Smooth muscle cell (in vitro differentiated cells): ENCODE results near the gene PIP5K1B. TPM values are rescaled to one million over a fixed set of nuclear protein-coding genes. Genes with fewer than 3 reads are reported as not detected.

ENCODE experiments used
- DNase-seq: peaks from one replicate; lab custom pipeline; 2025; ENCODE audit not compliant: unreplicated experiment; lab: John Stamatoyannopoulos, UW
- H2AFZ ChIP-seq: fragments of 200-600 bp; sonication (generic); 2 replicates; pipeline ENCODE4 v1.6.0; 2016; ENCODE audit warnings: antibody characterized with exemption, low read depth, mild to moderate bottlenecking
- H3F3A ChIP-seq: fragments of 200-600 bp; sonication (generic); 2 replicates; pipeline ENCODE4 v1.6.0; 2017; ENCODE audit warnings: antibody characterized with exemption, low read depth
- H3K27ac ChIP-seq: fragments of 200-600 bp; sonication (generic); 2 replicates; pipeline ENCODE4 v1.5.1; 2016; ENCODE audit warnings: low read depth, mild to moderate bottlenecking
- H3K27me3 ChIP-seq: fragments of 200-600 bp; sonication (generic); 2 replicates; pipeline ENCODE4 v1.6.1; 2016; ENCODE audit warnings: low read depth, mild to moderate bottlenecking
- H3K36me3 ChIP-seq: fragments of 200-600 bp; sonication (generic); 2 replicates; pipeline ENCODE4 v1.5.1; 2016; ENCODE audit warnings: low read depth
- H3K4me1 ChIP-seq: fragments of 200-600 bp; sonication (generic); 2 replicates; pipeline ENCODE4 v1.5.1; 2016; ENCODE audit warnings: low read depth
- H3K4me2 ChIP-seq: fragments of 200-600 bp; sonication (generic); 2 replicates; pipeline ENCODE4 v1.6.0; 2016; ENCODE audit warnings: mild to moderate bottlenecking
- H3K4me3 ChIP-seq: fragments of 200-600 bp; sonication (generic); 2 replicates; pipeline ENCODE4 v1.5.1; 2016; ENCODE audit warnings: mild to moderate bottlenecking
- H3K79me2 ChIP-seq: fragments of 200-600 bp; sonication (generic); 2 replicates; pipeline ENCODE4 v1.6.0; 2016; ENCODE audit warnings: low read depth, mild to moderate bottlenecking
- H3K9ac ChIP-seq: fragments of 200-600 bp; sonication (generic); 2 replicates; pipeline ENCODE4 v1.6.0; 2016; ENCODE audit warnings: low read depth
- H3K9me3 ChIP-seq: fragments of 200-600 bp; sonication (generic); replicated peaks from 2 replicates; pipeline ENCODE4 v1.5.1; 2016; ENCODE audit warnings: low read depth
- H4K20me1 ChIP-seq: fragments of 200-600 bp; sonication (generic); 2 replicates; pipeline ENCODE4 v1.6.0; 2016; ENCODE audit warnings: low read depth
- WGBS: methylation state at CpG from one replicate; pipeline ENCODE4 v1.1.7; 2016; ENCODE audit warnings: low lambda C conversion rate; 5-methylcytosine and 5-hydroxymethylcytosine counted together
- polyA plus RNA-seq: library from polyadenylated mRNA; unstranded; fragments of >200 nt; fragmentation: Nextera tagmentation; extraction: Ambion mirVana; gene quantifications from 2 replicates; pipeline ENCODE4 v1.2.1, GENCODE V29; 2016
- total RNA-seq: library from RNA; depleted of rRNA; stranded (reverse); fragments of >200 nt; gene quantifications from 2 replicates; pipeline ENCODE4 v1.2.3, GENCODE V29; 2014
- TF ChIP-seq, protein P1 (sequence below): fragments of 200-600 bp; sonication (generic); IDR thresholded peaks from 2 replicates; pipeline ENCODE4 v1.5.1; 2017; ENCODE audit warnings: borderline replicate concordance, mild to moderate bottlenecking, antibody characterized with exemption; ENCODE audit not compliant: insufficient read depth, poor library complexity, severe bottlenecking

PIP5K1B gene
- total and polyA plus RNA-seq, 2 experiments from 2014 or later: not detected

DNA sequence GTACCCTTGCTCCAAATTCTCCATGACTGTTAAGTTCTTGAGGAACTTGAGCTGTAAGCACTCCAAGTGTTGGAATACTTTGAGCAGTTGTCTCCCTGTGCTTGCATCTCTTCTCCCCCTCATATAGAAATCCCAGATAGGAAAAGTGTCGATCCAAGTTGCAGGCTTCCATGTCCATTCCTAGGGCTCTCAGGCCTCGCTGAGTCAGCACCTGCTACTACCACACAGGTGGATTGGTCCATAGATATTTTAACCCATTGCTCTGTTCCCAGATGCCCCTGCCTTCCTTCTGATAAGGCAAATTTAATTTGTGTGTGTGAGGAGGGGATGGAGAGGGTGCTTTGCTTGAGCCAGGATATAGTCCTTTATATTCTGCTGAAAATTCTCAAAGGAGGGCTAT, 95.8 kb downstream of the PIP5K1B start:
- Histone ChIP-seq H3K9ac (no peak overlapping the region), H3K36me3 (no peaks in the 10 kb centered on the region), H3K27me3 (no peaks in the 10 kb centered on the region), H2AFZ (no peak overlapping the region), H3F3A (no peaks in the 10 kb centered on the region), H3K27ac (no peak overlapping the region), H3K79me2 (no peaks in the 10 kb centered on the region), H3K4me2 (no peak overlapping the region), H3K4me3 (no peak overlapping the region), H4K20me1 (no peaks in the 10 kb centered on the region), H3K4me1 (no peaks in the 10 kb centered on the region), H3K9me3 (no peaks in the 10 kb centered on the region)
- TF ChIP-seq, protein P1, sequence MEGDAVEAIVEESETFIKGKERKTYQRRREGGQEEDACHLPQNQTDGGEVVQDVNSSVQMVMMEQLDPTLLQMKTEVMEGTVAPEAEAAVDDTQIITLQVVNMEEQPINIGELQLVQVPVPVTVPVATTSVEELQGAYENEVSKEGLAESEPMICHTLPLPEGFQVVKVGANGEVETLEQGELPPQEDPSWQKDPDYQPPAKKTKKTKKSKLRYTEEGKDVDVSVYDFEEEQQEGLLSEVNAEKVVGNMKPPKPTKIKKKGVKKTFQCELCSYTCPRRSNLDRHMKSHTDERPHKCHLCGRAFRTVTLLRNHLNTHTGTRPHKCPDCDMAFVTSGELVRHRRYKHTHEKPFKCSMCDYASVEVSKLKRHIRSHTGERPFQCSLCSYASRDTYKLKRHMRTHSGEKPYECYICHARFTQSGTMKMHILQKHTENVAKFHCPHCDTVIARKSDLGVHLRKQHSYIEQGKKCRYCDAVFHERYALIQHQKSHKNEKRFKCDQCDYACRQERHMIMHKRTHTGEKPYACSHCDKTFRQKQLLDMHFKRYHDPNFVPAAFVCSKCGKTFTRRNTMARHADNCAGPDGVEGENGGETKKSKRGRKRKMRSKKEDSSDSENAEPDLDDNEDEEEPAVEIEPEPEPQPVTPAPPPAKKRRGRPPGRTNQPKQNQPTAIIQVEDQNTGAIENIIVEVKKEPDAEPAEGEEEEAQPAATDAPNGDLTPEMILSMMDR: no peak
- 66% methylated on average over 2 of the region's 2 CpGs for WGBS
- no peak for DNase-seq

DNA sequence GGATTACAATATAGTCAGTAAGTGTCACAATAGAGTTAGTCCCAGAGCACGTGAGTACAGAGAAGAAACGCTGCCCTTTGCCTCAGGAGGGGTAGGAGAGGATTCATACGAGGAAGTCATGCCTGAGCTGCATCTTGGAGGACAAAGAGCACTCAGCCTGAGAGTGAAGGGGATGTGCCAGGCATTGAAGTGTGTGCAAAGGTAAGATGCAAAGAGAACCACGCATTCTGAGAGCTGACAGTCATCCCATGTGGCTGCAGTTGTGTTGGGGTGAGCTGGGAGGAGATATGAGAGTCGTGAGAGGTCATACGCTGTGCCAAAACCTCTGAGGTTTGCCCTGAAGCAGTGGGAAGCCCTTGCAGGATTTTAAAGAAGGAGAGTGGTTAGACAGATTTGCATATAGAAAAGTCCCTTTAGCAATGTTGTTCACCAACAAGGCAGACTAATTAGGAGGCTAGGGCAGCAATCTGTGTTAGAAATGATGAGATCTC, 97.5 kb downstream of the PIP5K1B start:
- Histone ChIP-seq H3K4me1 (no peaks in the 10 kb centered on the region), H3K9ac (no peak overlapping the region), H3K4me2 (no peak overlapping the region), H3K9me3 (no peaks in the 10 kb centered on the region), H3K36me3 (no peaks in the 10 kb centered on the region), H3K27me3 (no peaks in the 10 kb centered on the region), H3K27ac (no peak overlapping the region), H2AFZ (no peak overlapping the region), H3K4me3 (no peak overlapping the region), H4K20me1 (no peaks in the 10 kb centered on the region), H3K79me2 (no peaks in the 10 kb centered on the region), H3F3A (no peaks in the 10 kb centered on the region)
- WGBS: 75% methylated on average over 6 of the region's 6 CpGs
- TF ChIP-seq, protein P1: no peak
- DNase-seq: no peak

DNA sequence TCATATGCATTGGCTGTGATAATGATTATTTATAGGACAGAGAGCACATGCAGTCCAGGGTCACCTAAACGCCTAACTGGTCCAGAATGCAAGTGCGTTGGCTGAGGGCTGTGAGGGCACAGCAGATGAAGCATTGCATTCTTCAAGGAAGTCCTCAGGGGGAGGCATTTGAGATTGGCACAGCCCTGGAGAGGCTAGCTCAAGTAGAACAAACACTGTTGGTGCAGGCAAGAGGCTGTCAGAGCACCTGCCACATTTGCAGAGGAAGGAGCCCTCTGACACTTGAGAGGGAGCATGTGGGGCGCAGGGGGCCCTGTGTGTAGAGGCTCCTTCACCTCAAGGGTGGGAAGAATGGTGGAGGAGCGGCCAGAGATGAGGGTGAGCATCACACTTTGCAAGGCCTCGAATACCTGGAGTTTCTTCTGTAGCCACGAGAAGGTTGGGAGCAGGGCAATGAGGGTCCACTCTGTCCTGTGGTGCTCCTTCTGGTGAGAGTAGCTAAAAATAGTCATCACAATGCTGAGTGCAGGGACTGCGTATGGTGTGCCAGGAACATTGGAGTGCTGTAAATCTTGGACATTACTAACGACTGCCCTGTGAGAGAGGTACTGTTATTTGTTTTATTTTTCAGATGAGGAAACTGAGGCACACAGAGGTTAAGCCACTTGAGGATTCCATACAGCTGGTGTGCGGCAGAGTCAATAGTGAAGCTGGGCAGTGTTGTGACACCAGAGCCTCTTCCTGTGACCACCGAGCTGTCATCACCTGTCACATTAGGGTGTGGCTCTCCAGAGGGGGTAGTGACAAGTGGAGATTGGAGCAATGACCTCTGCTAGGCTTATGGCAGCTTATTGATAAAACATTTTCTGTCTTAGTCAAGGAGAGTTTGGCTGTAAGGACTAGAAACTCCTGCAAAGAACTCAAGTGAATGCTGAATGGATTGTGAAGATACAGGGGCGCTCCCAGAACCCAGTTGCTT, 100.2 kb downstream of the PIP5K1B start:
- H3K4me1 ChIP-seq: no peaks in the 10 kb centered on the region
- H3K27ac ChIP-seq: no peak overlapping the region
- 88% methylated on average over 11 of the region's 11 CpGs for WGBS
- H3K4me2 ChIP-seq: no peak overlapping the region
- no peak overlapping the region for H3K9ac ChIP-seq
- H3K36me3 ChIP-seq: no peaks in the 10 kb centered on the region
- no peaks in the 10 kb centered on the region for H3K79me2 ChIP-seq
- no peak overlapping the region for H2AFZ ChIP-seq
- no peak for DNase-seq
- no peaks in the 10 kb centered on the region for H3F3A ChIP-seq
- no peak overlapping the region for H3K4me3 ChIP-seq
- H3K9me3 ChIP-seq: no peaks in the 10 kb centered on the region
- TF ChIP-seq, protein P1: no peak
- peaks cover 4% of the 10 kb centered on the region for H3K27me3 ChIP-seq
- H4K20me1 ChIP-seq: no peaks in the 10 kb centered on the region
